ENCODE measurements around the gene PSMD4.

DNA sequence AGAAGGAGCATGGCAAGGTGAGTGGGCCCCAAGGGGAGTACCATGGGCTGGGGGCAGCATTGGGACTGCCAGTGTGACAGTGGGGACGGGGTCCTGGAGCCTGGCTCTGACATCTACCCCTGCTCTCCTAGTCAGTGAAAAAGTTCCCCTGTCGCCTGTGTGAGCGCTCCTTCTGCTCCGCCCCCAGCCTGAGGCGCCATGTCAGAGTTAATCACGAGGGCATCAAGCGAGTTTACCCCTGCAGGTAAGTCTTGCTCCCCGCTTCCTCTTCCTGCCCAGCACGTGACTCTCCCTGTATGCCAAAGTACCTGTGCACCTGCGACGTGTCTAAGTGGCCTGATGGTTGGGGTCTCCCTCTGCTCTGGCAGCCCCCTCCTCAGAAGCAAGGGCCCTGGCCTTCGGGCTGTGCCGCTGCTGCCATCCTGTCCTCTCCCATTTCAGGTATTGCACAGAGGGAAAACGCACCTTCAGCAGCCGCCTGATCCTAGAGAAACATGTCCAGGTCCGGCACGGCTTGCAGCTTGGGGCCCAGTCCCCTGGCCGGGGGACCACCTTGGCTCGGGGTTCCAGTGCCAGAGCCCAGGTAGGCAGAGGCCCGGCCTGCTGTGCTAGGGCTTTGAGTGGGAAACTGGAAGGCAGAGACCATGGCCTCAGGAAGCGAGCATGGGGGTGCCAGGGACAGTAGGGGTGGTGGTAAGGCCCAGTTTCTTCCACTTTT lies 35.6 kb downstream of the PSMD4 start:
- TF ChIP-seq CTCF (optimal IDR thresholded peaks at IDR 0.05 in 1 of 3, IDR thresholded peaks at IDR 0.05 in 1 of 3, conservative IDR thresholded peaks at IDR 0.05 in 1 of 3; ENCODE audit: extremely low read depth in 1 of 3, insufficient read depth in 2 of 3, low read length in 3 of 3) (no peak), EZH2 (IDR thresholded peaks at IDR 0.05; ENCODE audit: low read length) (no peak)
